GM13976 (cell line): ENCODE measurements around the gene GCSH.

Source experiments
- DNase-seq: peaks from one replicate; pipeline ENCODE4 v3.0.0; 2012; ENCODE audit warnings: low spot score
- CTCF ChIP-seq: IDR thresholded peaks from 2 replicates; pipeline ENCODE4 v1.5.1; 2012; ENCODE audit warnings: borderline replicate concordance, mild to moderate bottlenecking; ENCODE audit not compliant: insufficient read depth; ENCODE audit errors: extremely low read depth, missing control alignments, control extremely low read depth
- in situ Hi-C: fragments of 300-500 bp; cut with MboI; formaldehyde crosslinking; loops from one replicate; pipeline ENCODE4 v1.12.0; 2022; ENCODE audit warnings: low sequenced_read_pairs, mixed read lengths, inconsistent platforms; ENCODE audit not compliant: unreplicated experiment

GCSH gene

GRCh38 chr16:81053761-81054160 lies 42.4 kb downstream of the GCSH start:
- no peak for TF ChIP-seq CTCF
- DNase-seq, result no peak
- in situ Hi-C loops, result no loop called here

GRCh38 chr16:81042821-81043220 lies 53.4 kb downstream of the GCSH start:
- in situ Hi-C loops, result no loop called here
- no peak for DNase-seq
- TF ChIP-seq CTCF, result no peak

- no peak for DNase-seq
- in situ Hi-C loops, result no loop called here
- no peak for TF ChIP-seq CTCF
These were observed 54.5 kb downstream of the GCSH start for GRCh38 chr16:81041696-81042095.

- in situ Hi-C loops, result no loop called here
- DNase-seq, result no peak
- no peak for TF ChIP-seq CTCF
These were observed 55.4 kb downstream of the GCSH start for GRCh38 chr16:81040842-81041241.

GRCh38 chr16:81040131-81040530 lies 56.1 kb downstream of the GCSH start:
- DNase-seq, result no peak
- TF ChIP-seq CTCF, result no peak
- in situ Hi-C loops, result no loop called here

GRCh38 chr16:81036751-81037350 lies 59.3 kb downstream of the GCSH start:
- no peak for DNase-seq
- in situ Hi-C loops, result no loop called here

More at GRCh38 chr16:81036751-81037350, 59.3 kb downstream of the GCSH start:
- no peak for TF ChIP-seq CTCF
